Kidney (tissue), 14 donors: ENCODE data around the gene NEURL1. TPM values are rescaled to one million over a fixed set of nuclear protein-coding genes. Genes with fewer than 3 reads are reported as not detected.
A peak's percentile ranks its signal among the peaks of the same experiment; 100 is the strongest.

ENCODE experiments used
- DNase-seq, 5 donors: peaks; one replicate each; pipeline ENCODE4 v3.0.0-alpha.2; 2013 to 2020
- FAIRE-seq: peaks from 2 replicates; lab custom pipeline; 2012; peaks lifted over from hg19 to GRCh38; lab: Jason Lieb, UNC
- H3K27ac ChIP-seq, 2 donors: one replicate each; pipeline ENCODE4 v1.7.0; 2013; ENCODE audit warnings: low read depth in 2 of 2, low read length in 2 of 2, inconsistent platforms in 1 of 2
- H3K27me3 ChIP-seq: one replicate; pipeline ENCODE4 v1.7.1; 2013; ENCODE audit warnings: low read length, inconsistent platforms; ENCODE audit not compliant: control insufficient read depth, insufficient read depth
- H3K36me3 ChIP-seq, 3 donors: one replicate each; pipeline versions ENCODE4 v1.7.0 to v1.7.1; 2013; ENCODE audit warnings: low read length in 3 of 3, control low read depth in 1 of 3, inconsistent platforms in 1 of 3; ENCODE audit not compliant: insufficient read depth in 3 of 3, control insufficient read depth in 2 of 3
- H3K4me1 ChIP-seq, 3 donors: one replicate each; pipeline versions ENCODE4 v1.7.0 to v1.7.1; 2013; ENCODE audit warnings: low read length in 3 of 3, inconsistent platforms in 1 of 3, low read depth in 1 of 3; ENCODE audit not compliant: control insufficient read depth in 2 of 3, insufficient read depth in 2 of 3
- H3K4me3 ChIP-seq, 3 donors: one replicate each; pipeline versions ENCODE4 v1.7.0 to v1.8.1; 2013; ENCODE audit warnings: low read length in 3 of 3, control low read depth in 1 of 3, inconsistent platforms in 1 of 3
- H3K9ac ChIP-seq, 3 donors: one replicate each; pipeline versions ENCODE4 v1.7.0 to v1.7.1; 2013; ENCODE audit warnings: low read length in 3 of 3, control low read depth in 1 of 3, inconsistent platforms in 1 of 3
- H3K9me3 ChIP-seq, 3 donors: one replicate each; pipeline versions ENCODE4 v1.7.0 to v1.7.1; 2013; ENCODE audit warnings: low read length in 3 of 3, control low read depth in 1 of 3, inconsistent platforms in 1 of 3; ENCODE audit not compliant: control insufficient read depth in 2 of 3, insufficient read depth in 1 of 3
- intact Hi-C: fragments of 100-400 bp; cut with DNase I; formaldehyde crosslinking; loops from one replicate; pipeline ENCODE4 v1.11.1; 2022
- polyA plus RNA-seq: library from polyadenylated mRNA; stranded (reverse); fragments of 350-450 nt; fragmentation: Illumina TruSeq; extraction: RNeasy Lipid Tissue Mini Kit (QIAGEN cat#74804); gene quantifications from one replicate; pipeline ENCODE4 v1.2.3, GENCODE V29; 2014; ENCODE audit warnings: low read depth, low replicate concordance; ENCODE audit not compliant: insufficient read depth
- total RNA-seq: library from RNA; stranded (reverse); fragmentation: NEBNext Ultra II Directional; extraction: Animal tissue kit (Norgen Biotek cat#: 25700); gene quantifications from one replicate; pipeline ENCODE4 v1.2.1, GENCODE V29; 2021
- TF ChIP-seq, protein P1 (sequence below): IDR thresholded peaks from 3 replicates; pipeline ENCODE4 v1.5.1; 2012; ENCODE audit warnings: mild to moderate bottlenecking, moderate library complexity, borderline replicate concordance; ENCODE audit not compliant: insufficient read depth; ENCODE audit errors: extremely low read depth
- donor health status: control.
- donor health status: control.
- donor health status: control.
- donor health status: control.
- donor health status: control.
- donor health status: DM: yes; HTN: yes; CAD: no.
- donor health status: Normal renal cell carcinoma (clear cell type).

NEURL1 gene
- total and polyA plus RNA-seq, 2 donors from 2014 or later: 1.2 TPM

DNA sequence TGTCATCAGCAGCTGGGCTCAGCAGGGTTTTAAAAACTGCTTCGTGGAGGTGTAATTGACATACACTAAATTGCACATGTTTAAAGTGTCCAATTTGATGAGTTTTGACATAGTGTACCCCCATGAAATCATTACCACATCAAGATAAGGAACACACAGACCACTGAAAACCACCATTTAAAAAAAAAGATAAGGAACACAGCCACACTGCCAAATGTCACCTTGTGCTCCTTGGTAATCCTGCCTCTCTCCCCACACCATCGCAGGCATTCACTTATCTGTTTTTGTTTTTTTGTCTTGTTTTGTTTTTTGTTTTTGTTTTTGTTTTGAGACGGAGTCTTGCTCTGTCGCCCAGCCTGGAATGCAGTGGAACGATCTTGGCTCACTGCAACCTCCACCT is 75.0 kb downstream of the NEURL1 start:
- Histone ChIP-seq H3K27ac (no peak overlapping the region), H3K36me3 (no peaks in the 10 kb centered on the region), H3K27me3 (no peaks in the 10 kb centered on the region), H3K4me1 (no peaks in the 10 kb centered on the region), H3K4me3 (no peak overlapping the region), H3K9me3 (no peaks in the 10 kb centered on the region), H3K9ac (no peak overlapping the region)
- intact Hi-C loops: no loop called here
- DNase-seq: no peak
- FAIRE-seq: no peak
- TF ChIP-seq, protein P1, sequence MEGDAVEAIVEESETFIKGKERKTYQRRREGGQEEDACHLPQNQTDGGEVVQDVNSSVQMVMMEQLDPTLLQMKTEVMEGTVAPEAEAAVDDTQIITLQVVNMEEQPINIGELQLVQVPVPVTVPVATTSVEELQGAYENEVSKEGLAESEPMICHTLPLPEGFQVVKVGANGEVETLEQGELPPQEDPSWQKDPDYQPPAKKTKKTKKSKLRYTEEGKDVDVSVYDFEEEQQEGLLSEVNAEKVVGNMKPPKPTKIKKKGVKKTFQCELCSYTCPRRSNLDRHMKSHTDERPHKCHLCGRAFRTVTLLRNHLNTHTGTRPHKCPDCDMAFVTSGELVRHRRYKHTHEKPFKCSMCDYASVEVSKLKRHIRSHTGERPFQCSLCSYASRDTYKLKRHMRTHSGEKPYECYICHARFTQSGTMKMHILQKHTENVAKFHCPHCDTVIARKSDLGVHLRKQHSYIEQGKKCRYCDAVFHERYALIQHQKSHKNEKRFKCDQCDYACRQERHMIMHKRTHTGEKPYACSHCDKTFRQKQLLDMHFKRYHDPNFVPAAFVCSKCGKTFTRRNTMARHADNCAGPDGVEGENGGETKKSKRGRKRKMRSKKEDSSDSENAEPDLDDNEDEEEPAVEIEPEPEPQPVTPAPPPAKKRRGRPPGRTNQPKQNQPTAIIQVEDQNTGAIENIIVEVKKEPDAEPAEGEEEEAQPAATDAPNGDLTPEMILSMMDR: no peak

GRCh38 chr10:103569896-103570295 is 76.4 kb downstream of the NEURL1 start:
- Histone ChIP-seq H3K36me3 (no peaks in the 10 kb centered on the region), H3K4me1 (no peaks in the 10 kb centered on the region), H3K4me3 (no peak overlapping the region), H3K9ac (no peak overlapping the region), H3K27ac (no peak overlapping the region), H3K27me3 (no peaks in the 10 kb centered on the region), H3K9me3 (no peaks in the 10 kb centered on the region)
- TF ChIP-seq, protein P1: no peak
- FAIRE-seq: no peak
- intact Hi-C loops: no loop called here
- DNase-seq: peak in 2 of 5 donors; percentile 41 to 79

GRCh38 chr10:103570844-103571655 is 77.5 kb downstream of the NEURL1 start:
- H3K36me3 ChIP-seq: no peaks in the 10 kb centered on the region
- H3K4me1 ChIP-seq: no peaks in the 10 kb centered on the region
- intact Hi-C loops: no loop called here
- TF ChIP-seq, protein P1: no peak
- DNase-seq: no peak
- no peak for FAIRE-seq
- no peak overlapping the region for H3K9ac ChIP-seq
- H3K9me3 ChIP-seq: no peaks in the 10 kb centered on the region
- H3K27me3 ChIP-seq: no peaks in the 10 kb centered on the region
- no peak overlapping the region for H3K4me3 ChIP-seq
- no peak overlapping the region for H3K27ac ChIP-seq

GRCh38 chr10:103571656-103571975 is 78.1 kb downstream of the NEURL1 start:
- Histone ChIP-seq H3K36me3 (no peaks in the 10 kb centered on the region), H3K4me3 (no peak overlapping the region), H3K9ac (no peak overlapping the region), H3K4me1 (no peaks in the 10 kb centered on the region), H3K27ac (no peak overlapping the region), H3K27me3 (no peaks in the 10 kb centered on the region), H3K9me3 (no peaks in the 10 kb centered on the region)
- DNase-seq: no peak
- TF ChIP-seq, protein P1: no peak
- intact Hi-C loops: no loop called here
- no peak for FAIRE-seq
